ENCODE measurements around the gene TMEM121.

DNA sequence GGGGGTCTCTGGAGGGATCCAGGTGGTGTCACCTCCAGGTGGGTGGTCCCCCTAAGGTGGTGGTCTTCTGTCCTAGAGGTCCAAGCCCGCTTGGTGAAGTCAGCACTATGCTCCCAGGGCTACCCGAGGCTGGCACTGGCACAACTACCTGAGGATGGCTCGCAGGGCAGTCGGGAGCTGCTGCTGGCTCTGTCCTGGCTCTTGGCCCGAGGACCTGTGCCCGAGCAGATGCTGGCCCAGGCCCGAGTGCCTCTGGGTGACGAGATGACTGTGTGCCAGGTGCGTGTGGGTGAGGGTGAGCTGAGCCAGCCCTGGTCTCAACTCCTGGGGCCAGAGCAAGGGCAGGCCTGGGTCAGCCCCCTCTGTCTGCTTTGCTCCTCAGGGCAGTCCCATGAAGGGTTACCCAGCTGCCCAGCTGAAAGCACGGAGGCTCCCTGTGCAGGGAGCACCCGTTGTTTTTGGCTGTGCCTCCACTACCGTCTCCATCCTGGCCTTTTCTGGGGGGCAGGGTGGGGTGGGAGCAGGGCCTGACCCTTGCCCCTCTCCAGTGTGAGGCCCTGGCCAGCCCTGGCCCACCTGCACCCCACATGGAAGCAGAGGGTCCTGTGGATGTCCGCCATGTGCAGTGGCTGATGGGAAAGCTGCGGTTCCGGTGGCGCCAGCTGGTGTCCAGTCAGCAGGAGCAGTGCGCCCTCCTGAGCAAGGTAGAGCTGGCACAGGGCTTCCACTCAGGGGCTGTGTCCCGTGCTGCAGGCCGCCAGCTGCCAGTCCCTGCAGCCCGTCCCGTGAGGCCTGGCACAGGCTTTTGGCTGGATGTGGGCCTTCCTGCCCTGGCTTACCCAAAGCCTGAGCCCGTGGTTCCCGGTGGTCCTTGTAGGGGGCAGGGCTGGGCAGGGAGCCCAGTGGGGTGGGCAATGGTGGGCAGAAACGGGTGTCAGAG lies 34.1 kb upstream of the TMEM121 start:
- TF ChIP-seq OSR1 (CRISPR knock-in tag; IDR thresholded peaks at IDR 0.05), result no peak
- no peak for TF ChIP-seq ARNTL (CRISPR knock-in tag; IDR thresholded peaks at IDR 0.05; ENCODE audit: borderline replicate concordance, low read depth)
- TF ChIP-seq ZFP3 (CRISPR knock-in tag; IDR thresholded peaks at IDR 0.05), result no peak
- no peak for TF ChIP-seq ZNF565 (CRISPR knock-in tag; conservative IDR thresholded peaks at IDR 0.05; ENCODE audit: low read depth)
- TF ChIP-seq, protein P1, sequence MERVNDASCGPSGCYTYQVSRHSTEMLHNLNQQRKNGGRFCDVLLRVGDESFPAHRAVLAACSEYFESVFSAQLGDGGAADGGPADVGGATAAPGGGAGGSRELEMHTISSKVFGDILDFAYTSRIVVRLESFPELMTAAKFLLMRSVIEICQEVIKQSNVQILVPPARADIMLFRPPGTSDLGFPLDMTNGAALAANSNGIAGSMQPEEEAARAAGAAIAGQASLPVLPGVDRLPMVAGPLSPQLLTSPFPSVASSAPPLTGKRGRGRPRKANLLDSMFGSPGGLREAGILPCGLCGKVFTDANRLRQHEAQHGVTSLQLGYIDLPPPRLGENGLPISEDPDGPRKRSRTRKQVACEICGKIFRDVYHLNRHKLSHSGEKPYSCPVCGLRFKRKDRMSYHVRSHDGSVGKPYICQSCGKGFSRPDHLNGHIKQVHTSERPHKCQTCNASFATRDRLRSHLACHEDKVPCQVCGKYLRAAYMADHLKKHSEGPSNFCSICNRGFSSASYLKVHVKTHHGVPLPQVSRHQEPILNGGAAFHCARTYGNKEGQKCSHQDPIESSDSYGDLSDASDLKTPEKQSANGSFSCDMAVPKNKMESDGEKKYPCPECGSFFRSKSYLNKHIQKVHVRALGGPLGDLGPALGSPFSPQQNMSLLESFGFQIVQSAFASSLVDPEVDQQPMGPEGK (CRISPR knock-in tag; IDR thresholded peaks at IDR 0.05; ENCODE audit: borderline replicate concordance), result no peak
- no peak for TF ChIP-seq ZFP30 (CRISPR knock-in tag; IDR thresholded peaks at IDR 0.05)
- TF ChIP-seq PPARA (CRISPR knock-in tag; IDR thresholded peaks at IDR 0.05; ENCODE audit: borderline replicate concordance), result no peak
